LNCaP clone FGC (cell line): ENCODE results near the gene CILP.

Source experiments
- DNase-seq: peaks from one replicate; pipeline ENCODE4 v3.0.0-alpha.2; 2011; ENCODE audit warnings: low read depth
- H3K4me3 ChIP-seq: 2 replicates; pipeline ENCODE4 v1.5.1; 2011; ENCODE audit warnings: mild to moderate bottlenecking, low read depth, low read length, control low read depth
- CTCF ChIP-seq: IDR thresholded peaks from 2 replicates; pipeline ENCODE4 v1.5.1; 2012; ENCODE audit warnings: mild to moderate bottlenecking; ENCODE audit not compliant: control insufficient read depth, insufficient read depth; ENCODE audit errors: extremely low read depth

The CILP gene

GRCh38 chr15:65213241-65213640 is 2.0 kb upstream of the CILP start:
- no peak overlapping the region for H3K4me3 ChIP-seq
- no peak for TF ChIP-seq CTCF

GRCh38 chr15:65212097-65212496 is 824 bp upstream of the CILP start:
- peak; percentile 43 for TF ChIP-seq CTCF
- H3K4me3 ChIP-seq: no peak overlapping the region
- no peak for DNase-seq

More at GRCh38 chr15:65213241-65213640, 2.0 kb upstream of the CILP start:
- no peak for DNase-seq

- no peak overlapping the region for H3K4me3 ChIP-seq
- no peak for TF ChIP-seq CTCF
- DNase-seq: no peak
Measured at GRCh38 chr15:65211482-65211982, 259 bp upstream of the CILP start.

GRCh38 chr15:65209701-65210643 is 1.3 kb downstream of the CILP start:
- DNase-seq: no peak

GRCh38 chr15:65208647-65209046 is 2.6 kb downstream of the CILP start:
- no peak for DNase-seq
- TF ChIP-seq CTCF: no peak
- no peak overlapping the region for H3K4me3 ChIP-seq

More at GRCh38 chr15:65209701-65210643, 1.3 kb downstream of the CILP start:
- no peak for TF ChIP-seq CTCF
- H3K4me3 ChIP-seq: no peak overlapping the region

- no peak for DNase-seq
- no peak for TF ChIP-seq CTCF
- H3K4me3 ChIP-seq: no peak overlapping the region
Measured at GRCh38 chr15:65207280-65207840, 3.9 kb downstream of the CILP start.

- H3K4me3 ChIP-seq: no peak overlapping the region
- no peak for DNase-seq
- no peak for TF ChIP-seq CTCF
Measured at GRCh38 chr15:65206750-65207149, 4.5 kb downstream of the CILP start.
